Stomach (tissue), 9 donors: ENCODE data around the gene ATP9A. TPM values are rescaled to one million over a fixed set of nuclear protein-coding genes. Genes with fewer than 3 reads are reported as not detected.

Source experiments
- DNase-seq, 2 donors: peaks; one replicate each; pipeline versions ENCODE4 v3.0.0 to v3.0.0-alpha.2; 2013 to 2019
- H3K27ac ChIP-seq, 5 donors: fragments of 200-600 bp in 4 of 5; sonication (generic) in 4 of 5; one replicate each; pipeline ENCODE4 v1.5.1; 2013 to 2019; ENCODE audit warnings: mild to moderate bottlenecking in 1 of 5, moderate library complexity in 1 of 5
- H3K27me3 ChIP-seq, 3 donors: fragments of 200-600 bp; sonication (generic); one replicate each; pipeline ENCODE4 v1.5.1; 2017 to 2019; ENCODE audit warnings: mixed run types in 1 of 3
- H3K36me3 ChIP-seq, 4 donors: fragments of 200-600 bp; sonication (generic); 1 replicate in 3 of 4; 2 replicates in 1 of 4; pipeline ENCODE4 v1.5.1; 2016 to 2019
- H3K4me1 ChIP-seq, 4 donors: fragments of 200-600 bp; sonication (generic); one replicate each; pipeline ENCODE4 v1.5.1; 2016 to 2019
- H3K4me3 ChIP-seq, 4 donors: fragments of 200-600 bp; sonication (generic) in 3 of 4; one replicate each; pipeline ENCODE4 v1.5.1; 2016 to 2019; ENCODE audit warnings: mild to moderate bottlenecking in 1 of 4
- H3K9me3 ChIP-seq, 4 donors: fragments of 200-600 bp; sonication (generic); one replicate each; pipeline ENCODE4 v1.5.1; 2016 to 2019
- CTCF ChIP-seq, 7 experiments: fragments of 450-650 bp in 4 of 7; fragments of 200-600 bp in 3 of 7; sonication (generic) in 3 of 7; IDR thresholded peaks; one replicate each; pipeline ENCODE4 v1.5.1; 2016 to 2019; ENCODE audit warnings: antibody characterized with exemption in 7 of 7, control low read depth in 2 of 7, mild to moderate bottlenecking in 1 of 7
- EP300 ChIP-seq: sonication (generic); formaldehyde crosslinking; IDR thresholded peaks from one replicate; pipeline ENCODE4 v1.6.1; 2017; ENCODE audit warnings: antibody characterized with exemption
- POLR2A ChIP-seq, 4 donors: fragments of 450-650 bp; IDR thresholded peaks; one replicate each; pipeline ENCODE4 v1.6.1; 2016; ENCODE audit warnings: antibody characterized with exemption in 4 of 4, control low read depth in 2 of 4, mild to moderate bottlenecking in 1 of 4, moderate library complexity in 1 of 4
- POLR2AphosphoS5 ChIP-seq, 3 donors: sonication (generic); formaldehyde crosslinking; IDR thresholded peaks; one replicate each; pipeline ENCODE4 v1.6.1; 2016; ENCODE audit warnings: antibody characterized with exemption in 3 of 3
- WGBS, 5 donors: extraction: QIAGEN DNeasy Blood & Tissue Kit in 3 of 5; methylation state at CpG; one replicate each; pipeline versions ENCODE4 v1.1.5 to v1.1.7; 2013 to 2018; 5-methylcytosine and 5-hydroxymethylcytosine counted together
- intact Hi-C: fragments of 100-400 bp; cut with DNase I; formaldehyde crosslinking; loops from one replicate; pipeline ENCODE4 v1.15.1; 2023; ENCODE audit warnings: low total_unique reads
- polyA plus RNA-seq, 3 donors: library from polyadenylated mRNA; stranded (reverse); fragments of 200-250 nt; gene quantifications; one replicate each; pipeline ENCODE4 v1.2.3, GENCODE V29; 2013
- total RNA-seq, 5 donors: library from RNA; depleted of rRNA; stranded (reverse); fragments of >200 nt; gene quantifications; one replicate each; pipeline versions ENCODE4 v1.1.0 to v1.2.3, GENCODE V29; 2014 to 2016
- donor health status: healthy with polysubstance abuse.
- donor health status: Bipolar disorder and iron deficiency.
- donor health status: healthy.

Gene ATP9A
- total and polyA plus RNA-seq, 8 donors, result 3.2 to 58.9 (median 12.7) TPM

- DNase-seq, result peak in 1 of 2 donors; percentile 66
Observed at GRCh38 chr20:51712501-51713212, 55.5 kb downstream of the ATP9A start.

GRCh38 chr20:51711426-51711825 lies 56.8 kb downstream of the ATP9A start:
- TF ChIP-seq POLR2AphosphoS5 (IDR thresholded peaks at IDR 0.05) (no peak), POLR2A (IDR thresholded peaks at IDR 0.05) (no peak), EP300 (no peak), CTCF (IDR thresholded peaks at IDR 0.05) (no peak)
- intact Hi-C loops, result no loop called here
- no peak for DNase-seq
- Histone ChIP-seq H3K4me1 (peaks cover 5 to 14% (median 9%) of the 10 kb centered on the region in 4 donors), H3K27me3 (no peaks in the 10 kb centered on the region), H3K36me3 (peaks cover 0 to 33% (median 22%) of the 10 kb centered on the region in 4 donors), H3K9me3 (no peaks in the 10 kb centered on the region), H3K4me3 (no peak overlapping the region), H3K27ac (no peak overlapping the region)
- 39 to 50% (median 47%) methylated on average over 2 of the region's 2 CpGs for WGBS, 5 donors

More at GRCh38 chr20:51712501-51713212, 55.5 kb downstream of the ATP9A start:
- intact Hi-C loops, result no loop called here
- TF ChIP-seq POLR2A (IDR thresholded peaks at IDR 0.05) (no peak), CTCF (IDR thresholded peaks at IDR 0.05) (peak in 2 of 7 experiments; percentile 9 to 22)
- Histone ChIP-seq H3K27ac (no peak overlapping the region), H3K36me3 (peaks cover 0 to 33% (median 22%) of the 10 kb centered on the region in 4 donors), H3K27me3 (no peaks in the 10 kb centered on the region), H3K9me3 (no peaks in the 10 kb centered on the region), H3K4me3 (no peak overlapping the region), H3K4me1 (peaks cover 5 to 14% (median 9%) of the 10 kb centered on the region in 4 donors)
- 72 to 83% (median 82%) methylated on average over 15 to 24 of the region's 24 CpGs for WGBS, 5 donors

- no peak for DNase-seq
- TF ChIP-seq POLR2A (IDR thresholded peaks at IDR 0.05) (no peak), POLR2AphosphoS5 (IDR thresholded peaks at IDR 0.05) (no peak), CTCF (IDR thresholded peaks at IDR 0.05) (no peak), EP300 (no peak)
- no peaks in the 10 kb centered on the region for H3K27me3 ChIP-seq
- peaks cover 1 to 7% (median 4%) of the 10 kb centered on the region in 4 donors for H3K4me1 ChIP-seq
- WGBS, 5 donors, result 72 to 85% (median 80%) methylated on average over 10 of the region's 10 CpGs
- no peaks in the 10 kb centered on the region for H3K9me3 ChIP-seq
- peaks cover 0 to 33% (median 22%) of the 10 kb centered on the region in 4 donors for H3K36me3 ChIP-seq
- intact Hi-C loops, result no loop called here
- no peak overlapping the region for H3K27ac ChIP-seq
- no peak overlapping the region for H3K4me3 ChIP-seq
Observed at GRCh38 chr20:51710361-51710894, 57.8 kb downstream of the ATP9A start.

GRCh38 chr20:51705400-51705799 lies 62.8 kb downstream of the ATP9A start:
- Histone ChIP-seq H3K27me3 (no peaks in the 10 kb centered on the region), H3K9me3 (no peaks in the 10 kb centered on the region), H3K4me1 (peaks cover 13 to 38% (median 37%) of the 10 kb centered on the region in 4 donors), H3K27ac (no peak overlapping the region), H3K4me3 (no peak overlapping the region), H3K36me3 (peaks cover 0 to 15% (median 10%) of the 10 kb centered on the region in 4 donors)
- DNase-seq, result no peak
- 63 to 72% (median 66%) methylated on average over 4 of the region's 4 CpGs for WGBS, 5 donors
- intact Hi-C loops, result no loop called here
- TF ChIP-seq CTCF (IDR thresholded peaks at IDR 0.05), result no peak
- no peak for TF ChIP-seq POLR2A (IDR thresholded peaks at IDR 0.05)
- TF ChIP-seq POLR2AphosphoS5 (IDR thresholded peaks at IDR 0.05), result no peak
- TF ChIP-seq EP300, result no peak
